GM12878 (cell line): Measurements from ENCODE around the gene ATP6V0D1.

Experiments used
- ASH2L ChIP-seq: fragments of 300-600, 200-600 bp; sonication (generic); IDR thresholded peaks from 2 replicates; pipeline ENCODE4 v1.6.1; 2017; ENCODE audit warnings: low read depth, mild to moderate bottlenecking, borderline replicate concordance
- GABPA ChIP-seq: IDR thresholded peaks from 2 replicates; pipeline ENCODE4 v1.6.1; 2014; ENCODE audit warnings: antibody characterized with exemption, low read depth, mild to moderate bottlenecking, inconsistent platforms
- ZNF274 ChIP-seq: IDR thresholded peaks from one replicate; pipeline ENCODE4 v1.8.0; 2011; ENCODE audit not compliant: insufficient read length, insufficient read depth
- TF ChIP-seq, protein P1 (sequence below), 3 experiments: IDR thresholded peaks in 2 of 3; conservative IDR thresholded peaks in 1 of 3; 2 replicates each; pipeline ENCODE4 v1.5.1; 2011; ENCODE audit warnings: low read depth in 3 of 3, low read length in 3 of 3, mild to moderate bottlenecking in 3 of 3, control low read depth in 2 of 3, moderate library complexity in 2 of 3, inconsistent platforms in 1 of 3, mixed read lengths in 1 of 3; ENCODE audit not compliant: control insufficient read depth in 2 of 3, insufficient read depth in 1 of 3; ENCODE audit errors: extremely low read depth in 1 of 3

- TF ChIP-seq GABPA (no peak), ASH2L (no peak), ZNF274 (no peak)
- TF ChIP-seq, protein P1, sequence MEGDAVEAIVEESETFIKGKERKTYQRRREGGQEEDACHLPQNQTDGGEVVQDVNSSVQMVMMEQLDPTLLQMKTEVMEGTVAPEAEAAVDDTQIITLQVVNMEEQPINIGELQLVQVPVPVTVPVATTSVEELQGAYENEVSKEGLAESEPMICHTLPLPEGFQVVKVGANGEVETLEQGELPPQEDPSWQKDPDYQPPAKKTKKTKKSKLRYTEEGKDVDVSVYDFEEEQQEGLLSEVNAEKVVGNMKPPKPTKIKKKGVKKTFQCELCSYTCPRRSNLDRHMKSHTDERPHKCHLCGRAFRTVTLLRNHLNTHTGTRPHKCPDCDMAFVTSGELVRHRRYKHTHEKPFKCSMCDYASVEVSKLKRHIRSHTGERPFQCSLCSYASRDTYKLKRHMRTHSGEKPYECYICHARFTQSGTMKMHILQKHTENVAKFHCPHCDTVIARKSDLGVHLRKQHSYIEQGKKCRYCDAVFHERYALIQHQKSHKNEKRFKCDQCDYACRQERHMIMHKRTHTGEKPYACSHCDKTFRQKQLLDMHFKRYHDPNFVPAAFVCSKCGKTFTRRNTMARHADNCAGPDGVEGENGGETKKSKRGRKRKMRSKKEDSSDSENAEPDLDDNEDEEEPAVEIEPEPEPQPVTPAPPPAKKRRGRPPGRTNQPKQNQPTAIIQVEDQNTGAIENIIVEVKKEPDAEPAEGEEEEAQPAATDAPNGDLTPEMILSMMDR (IDR thresholded peaks at IDR 0.05 in 2 of 3, conservative IDR thresholded peaks at IDR 0.05 in 1 of 3; ENCODE audit: control insufficient read depth in 2 of 3, extremely low read depth in 1 of 3, insufficient read depth in 1 of 3, low read depth in 3 of 3, low read length in 3 of 3), result no peak
These were observed 1.4 kb upstream of the ATP6V0D1 start for GRCh38 chr16:67482233-67482924.
